22Rv1 (cell line): ENCODE measurements around the gene ANKRD17.

ENCODE experiments used
- H3K27ac ChIP-seq: fragments of 450-650 bp; 2 replicates; pipeline ENCODE4 v1.5.1; 2017
- ZFX ChIP-seq: fragments of 450-650 bp; IDR thresholded peaks from 2 replicates; pipeline ENCODE4 v1.6.1; 2017; ENCODE audit warnings: antibody characterized with exemption, borderline replicate concordance
- TF ChIP-seq, protein P1 (sequence below): fragments of 450-650 bp; IDR thresholded peaks from 2 replicates; pipeline ENCODE4 v1.5.1; 2017; ENCODE audit warnings: mild to moderate bottlenecking

ANKRD17 gene

DNA sequence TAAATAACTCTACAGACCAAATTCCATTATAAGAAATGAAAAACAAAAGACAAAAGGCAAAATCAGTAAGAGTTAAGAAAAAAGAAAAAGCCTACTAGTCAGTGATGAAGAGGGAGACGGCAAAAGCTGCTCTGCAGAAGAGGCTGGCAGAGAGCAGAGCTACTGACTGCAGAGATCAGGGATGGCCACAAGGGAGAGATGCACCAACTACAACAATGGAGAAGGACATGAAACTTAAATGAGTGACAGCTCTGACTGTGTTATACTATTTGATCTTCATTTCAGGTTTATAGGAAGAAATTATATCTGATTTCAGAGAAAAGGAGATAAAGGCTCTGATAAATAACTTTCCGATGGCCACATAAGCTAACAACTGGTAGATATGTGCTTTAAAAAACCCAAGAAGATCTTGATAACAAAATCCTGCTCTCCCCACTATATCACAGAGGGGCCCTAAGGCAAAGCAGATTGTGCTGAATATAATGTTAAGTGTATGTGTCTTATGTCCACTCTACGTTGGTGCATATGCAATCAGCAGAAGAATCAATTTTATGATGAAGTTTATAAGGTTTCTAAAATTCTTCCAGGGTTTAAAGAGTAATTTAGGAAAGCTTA is 130.7 kb downstream of the ANKRD17 start:
- no peak overlapping the region for H3K27ac ChIP-seq
- TF ChIP-seq ZFX, result no peak
- TF ChIP-seq, protein P1, sequence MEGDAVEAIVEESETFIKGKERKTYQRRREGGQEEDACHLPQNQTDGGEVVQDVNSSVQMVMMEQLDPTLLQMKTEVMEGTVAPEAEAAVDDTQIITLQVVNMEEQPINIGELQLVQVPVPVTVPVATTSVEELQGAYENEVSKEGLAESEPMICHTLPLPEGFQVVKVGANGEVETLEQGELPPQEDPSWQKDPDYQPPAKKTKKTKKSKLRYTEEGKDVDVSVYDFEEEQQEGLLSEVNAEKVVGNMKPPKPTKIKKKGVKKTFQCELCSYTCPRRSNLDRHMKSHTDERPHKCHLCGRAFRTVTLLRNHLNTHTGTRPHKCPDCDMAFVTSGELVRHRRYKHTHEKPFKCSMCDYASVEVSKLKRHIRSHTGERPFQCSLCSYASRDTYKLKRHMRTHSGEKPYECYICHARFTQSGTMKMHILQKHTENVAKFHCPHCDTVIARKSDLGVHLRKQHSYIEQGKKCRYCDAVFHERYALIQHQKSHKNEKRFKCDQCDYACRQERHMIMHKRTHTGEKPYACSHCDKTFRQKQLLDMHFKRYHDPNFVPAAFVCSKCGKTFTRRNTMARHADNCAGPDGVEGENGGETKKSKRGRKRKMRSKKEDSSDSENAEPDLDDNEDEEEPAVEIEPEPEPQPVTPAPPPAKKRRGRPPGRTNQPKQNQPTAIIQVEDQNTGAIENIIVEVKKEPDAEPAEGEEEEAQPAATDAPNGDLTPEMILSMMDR, result peak; percentile 23

DNA sequence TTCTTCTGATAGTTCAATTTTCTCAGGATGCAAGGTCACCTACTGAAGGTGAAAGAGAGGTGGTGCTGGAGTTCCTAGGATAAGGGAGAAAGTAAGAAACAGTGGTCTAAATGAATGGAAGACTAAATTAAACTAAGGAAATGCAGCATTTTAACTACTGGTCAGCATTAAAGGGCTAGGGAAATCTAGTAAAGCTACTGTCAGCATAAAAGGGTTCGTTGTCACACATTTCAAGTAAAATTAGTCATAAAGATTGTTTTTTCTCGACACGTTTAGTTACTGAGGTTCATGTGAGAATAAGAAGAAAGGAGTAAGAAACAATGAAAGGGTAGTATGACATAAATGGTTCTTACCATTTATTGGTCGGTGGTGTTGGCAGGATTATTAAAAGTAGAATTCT is 149.1 kb downstream of the ANKRD17 start:
- TF ChIP-seq, protein P1, result no peak
- no peak for TF ChIP-seq ZFX
- H3K27ac ChIP-seq, result no peak overlapping the region

DNA sequence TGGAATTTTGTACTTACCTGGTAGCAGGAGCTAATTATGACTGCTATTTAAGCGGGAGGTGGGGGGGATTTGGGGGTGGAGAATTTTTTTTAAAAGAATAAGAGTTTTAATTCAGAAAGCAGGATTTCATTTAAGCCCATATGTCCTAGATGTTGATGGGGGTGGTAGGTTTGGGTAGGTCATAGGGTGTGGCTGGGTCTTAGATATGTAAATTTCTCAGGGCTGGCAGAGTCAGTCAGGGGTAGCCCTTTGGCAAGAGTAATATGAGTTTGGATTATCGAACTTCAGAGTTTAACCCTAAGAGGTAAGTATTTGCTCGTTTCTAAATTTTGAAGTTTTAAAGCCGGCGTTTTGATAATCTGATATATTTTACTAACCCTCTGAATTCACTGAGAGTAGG is 153.9 kb downstream of the ANKRD17 start:
- H3K27ac ChIP-seq, result peak overlapping the region; percentile 56
- TF ChIP-seq ZFX, result no peak
- TF ChIP-seq, protein P1, result no peak

DNA sequence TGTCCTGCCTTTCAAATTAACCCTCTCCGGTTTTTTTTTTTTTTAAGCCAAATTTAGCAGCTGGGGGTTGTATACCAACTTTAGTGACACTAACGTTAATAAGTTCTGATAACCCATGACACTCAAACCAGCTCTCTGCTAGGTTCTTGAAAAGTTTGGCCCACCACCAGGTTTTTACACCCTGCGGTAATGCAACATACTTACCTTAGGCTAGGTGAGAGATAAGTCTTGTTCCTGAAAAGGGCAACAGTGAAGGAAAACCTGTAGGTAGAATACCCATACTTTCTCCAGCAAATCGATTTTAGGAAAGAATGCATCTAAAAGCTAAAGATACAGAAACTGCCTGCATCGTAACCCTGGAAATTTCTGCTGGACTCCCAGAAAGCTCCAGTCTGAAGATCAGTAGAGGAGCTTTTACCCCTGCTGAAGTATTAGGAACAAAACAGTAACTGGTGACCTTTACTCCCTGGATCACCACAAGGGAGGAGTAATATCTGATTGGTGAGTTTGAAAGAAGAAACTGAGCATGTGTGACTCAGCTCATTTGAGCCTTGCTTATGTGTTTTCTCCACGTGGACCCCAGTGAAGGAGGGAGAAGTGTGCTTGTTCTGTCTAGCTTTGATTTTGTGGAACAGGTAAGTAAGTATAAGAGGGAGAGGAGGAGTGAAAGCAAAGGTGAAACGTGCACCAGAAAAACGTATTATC is 154.6 kb downstream of the ANKRD17 start:
- no peak for TF ChIP-seq ZFX
- TF ChIP-seq, protein P1, result no peak

DNA sequence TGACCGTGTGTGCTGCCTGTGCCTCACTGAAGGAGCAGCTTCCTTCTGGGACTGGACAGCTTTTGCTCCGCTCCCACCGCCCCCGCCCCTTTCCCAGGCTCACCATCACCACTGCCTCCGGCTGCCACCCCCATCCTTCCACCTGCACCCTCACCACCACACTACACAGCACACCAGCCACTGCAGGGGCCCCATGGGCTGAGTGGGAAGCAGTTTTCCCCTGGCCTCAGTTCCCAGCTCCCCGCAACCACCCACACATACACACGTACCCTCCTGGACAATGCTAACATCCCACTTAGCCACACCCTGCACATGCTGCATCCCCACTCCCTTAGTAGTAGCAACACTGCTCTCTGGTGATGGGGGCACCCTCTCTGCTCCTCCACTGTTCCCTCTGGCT is 159.5 kb downstream of the ANKRD17 start:
- TF ChIP-seq ZFX, result no peak
- TF ChIP-seq, protein P1, result no peak
- H3K27ac ChIP-seq, result no peak overlapping the region

More for the DNA sequence above, 154.6 kb downstream of the ANKRD17 start:
- peak overlapping the region; percentile 56 for H3K27ac ChIP-seq

DNA sequence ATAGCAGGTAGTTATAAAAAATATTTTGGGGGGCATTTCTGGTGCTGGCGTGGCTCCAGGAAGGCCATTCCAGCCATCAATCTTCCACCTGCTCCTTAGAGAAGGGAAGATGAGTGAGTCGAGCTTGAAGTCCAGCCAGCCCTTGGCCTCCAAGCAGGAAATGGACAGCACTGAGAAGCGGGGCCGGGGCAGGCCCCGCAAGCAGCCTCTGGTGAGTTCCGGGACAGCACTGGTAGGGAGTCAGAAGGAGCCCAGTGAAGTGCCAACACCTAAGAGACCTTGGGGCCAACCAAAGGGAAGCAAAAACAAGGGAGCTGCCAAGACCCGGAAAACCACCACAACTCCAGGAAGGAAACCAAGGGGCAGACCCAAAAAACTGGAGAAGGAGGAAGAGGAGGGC is 159.9 kb downstream of the ANKRD17 start:
- TF ChIP-seq ZFX, result no peak
- TF ChIP-seq, protein P1, result no peak
- no peak overlapping the region for H3K27ac ChIP-seq

DNA sequence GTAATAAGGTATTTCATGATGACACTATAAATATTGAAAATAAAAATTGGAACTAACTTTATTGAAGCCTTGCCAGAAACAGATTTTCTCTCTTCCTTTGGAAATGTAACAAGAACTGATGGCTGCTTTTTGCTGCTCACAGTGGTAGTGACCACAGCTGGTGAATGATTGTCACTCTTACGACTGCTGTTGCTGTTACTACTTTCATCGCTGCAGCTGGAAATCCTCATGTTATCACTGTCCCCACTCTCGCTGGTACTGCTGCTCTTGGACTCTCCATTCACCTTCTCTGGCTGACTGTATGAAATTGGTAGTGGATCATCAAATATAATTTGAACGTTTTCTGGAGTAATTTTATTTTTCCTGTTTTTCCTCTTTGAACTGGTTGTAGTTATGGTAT is 160.6 kb downstream of the ANKRD17 start:
- TF ChIP-seq, protein P1, result no peak
- TF ChIP-seq ZFX, result no peak
- H3K27ac ChIP-seq, result no peak overlapping the region
